Measurements from ENCODE around the gene MYH10. TPM values are rescaled to one million over a fixed set of nuclear protein-coding genes. Genes with fewer than 3 reads are reported as not detected.

MYH10 gene
- total RNA-seq, 1 donor from 2014 or later, result 218 TPM

- TF ChIP-seq CTCF (IDR thresholded peaks at IDR 0.05; ENCODE audit: partially characterized antibody, unreplicated experiment), result no peak
- Mint-ChIP-seq H3K9me3 (ENCODE audit: unreplicated experiment) (peaks cover 8% of the 10 kb centered on the region), H3K4me3 (ENCODE audit: unreplicated experiment) (no peak overlapping the region), H3K4me1 (ENCODE audit: low read depth, unreplicated experiment) (peaks cover 6% of the 10 kb centered on the region), H3K27me3 (ENCODE audit: unreplicated experiment) (peaks cover 4% of the 10 kb centered on the region), H3K27ac (ENCODE audit: unreplicated experiment) (no peak overlapping the region), H3K36me3 (ENCODE audit: unreplicated experiment) (peaks cover 15% of the 10 kb centered on the region)
- no peak for DNase-seq
These were observed 146.1 kb downstream of the MYH10 start for GRCh38 chr17:8484465-8484864.

- no peak for DNase-seq
- Mint-ChIP-seq H3K4me3 (ENCODE audit: unreplicated experiment) (no peak overlapping the region), H3K4me1 (ENCODE audit: low read depth, unreplicated experiment) (peaks cover 6% of the 10 kb centered on the region), H3K9me3 (ENCODE audit: unreplicated experiment) (peaks cover 8% of the 10 kb centered on the region), H3K27ac (ENCODE audit: unreplicated experiment) (peak overlapping the region; percentile 76), H3K27me3 (ENCODE audit: unreplicated experiment) (peaks cover 6% of the 10 kb centered on the region), H3K36me3 (ENCODE audit: unreplicated experiment) (peaks cover 15% of the 10 kb centered on the region)
- no peak for TF ChIP-seq CTCF (IDR thresholded peaks at IDR 0.05; ENCODE audit: partially characterized antibody, unreplicated experiment)
These were observed 148.0 kb downstream of the MYH10 start for GRCh38 chr17:8482546-8482945.

- Mint-ChIP-seq H3K36me3 (ENCODE audit: unreplicated experiment) (peaks cover 15% of the 10 kb centered on the region), H3K9me3 (ENCODE audit: unreplicated experiment) (peaks cover 6% of the 10 kb centered on the region), H3K27ac (ENCODE audit: unreplicated experiment) (no peak overlapping the region), H3K4me1 (ENCODE audit: low read depth, unreplicated experiment) (peaks cover 6% of the 10 kb centered on the region), H3K27me3 (ENCODE audit: unreplicated experiment) (peaks cover 6% of the 10 kb centered on the region), H3K4me3 (ENCODE audit: unreplicated experiment) (no peak overlapping the region)
- TF ChIP-seq CTCF (IDR thresholded peaks at IDR 0.05; ENCODE audit: partially characterized antibody, unreplicated experiment), result no peak
- no peak for DNase-seq
These were observed 148.8 kb downstream of the MYH10 start for GRCh38 chr17:8481703-8482102.

GRCh38 chr17:8481089-8481488 is 149.4 kb downstream of the MYH10 start:
- Mint-ChIP-seq H3K27me3 (ENCODE audit: unreplicated experiment) (peaks cover 6% of the 10 kb centered on the region), H3K9me3 (ENCODE audit: unreplicated experiment) (peaks cover 6% of the 10 kb centered on the region), H3K4me3 (ENCODE audit: unreplicated experiment) (no peak overlapping the region), H3K36me3 (ENCODE audit: unreplicated experiment) (peaks cover 18% of the 10 kb centered on the region), H3K4me1 (ENCODE audit: low read depth, unreplicated experiment) (peaks cover 6% of the 10 kb centered on the region), H3K27ac (ENCODE audit: unreplicated experiment) (no peak overlapping the region)
- no peak for DNase-seq
- no peak for TF ChIP-seq CTCF (IDR thresholded peaks at IDR 0.05; ENCODE audit: partially characterized antibody, unreplicated experiment)

GRCh38 chr17:8480011-8480976 is 150.2 kb downstream of the MYH10 start:
- Mint-ChIP-seq H3K36me3 (ENCODE audit: unreplicated experiment) (peaks cover 22% of the 10 kb centered on the region), H3K27me3 (ENCODE audit: unreplicated experiment) (peaks cover 6% of the 10 kb centered on the region), H3K27ac (ENCODE audit: unreplicated experiment) (peak overlapping the region; percentile 28), H3K4me1 (ENCODE audit: low read depth, unreplicated experiment) (peaks cover 6% of the 10 kb centered on the region), H3K4me3 (ENCODE audit: unreplicated experiment) (no peak overlapping the region), H3K9me3 (ENCODE audit: unreplicated experiment) (peaks cover 13% of the 10 kb centered on the region)
- no peak for DNase-seq
- TF ChIP-seq CTCF (IDR thresholded peaks at IDR 0.05; ENCODE audit: partially characterized antibody, unreplicated experiment), result no peak

Measured in glutamatergic neuron (in vitro differentiated cells).